Measurements from ENCODE around the gene CTIF.
"Not testable (repeated sequence)": the region's sequence is repeated elsewhere in the genome, so short reads cannot be mapped to it uniquely, and the experiment has no call there.

The CTIF gene

DNA sequence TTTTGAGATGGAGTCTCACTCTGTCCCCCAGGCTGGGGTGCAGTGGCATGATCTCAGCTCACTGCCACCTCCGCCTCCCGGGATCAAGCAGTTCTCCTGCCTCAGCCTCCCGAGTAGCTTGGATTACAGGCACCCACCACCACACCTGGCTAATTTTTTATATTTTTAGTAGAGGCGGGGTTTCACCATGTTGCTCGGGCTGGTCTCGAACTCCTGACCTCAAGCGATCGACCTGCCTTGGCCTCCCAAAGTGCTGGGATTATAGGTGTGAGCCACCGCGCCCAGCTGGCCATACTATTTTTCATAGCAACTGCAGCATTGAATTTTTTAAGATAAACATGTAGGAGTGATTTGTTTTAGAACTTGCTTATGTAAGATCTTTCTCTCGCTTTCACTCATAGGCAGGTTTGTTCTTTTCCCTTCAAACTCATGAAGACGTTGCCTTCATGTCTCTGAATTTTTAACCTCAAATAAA, 273.2 kb downstream of the CTIF start:
- DNase-seq, result not testable (repeated sequence)

DNA sequence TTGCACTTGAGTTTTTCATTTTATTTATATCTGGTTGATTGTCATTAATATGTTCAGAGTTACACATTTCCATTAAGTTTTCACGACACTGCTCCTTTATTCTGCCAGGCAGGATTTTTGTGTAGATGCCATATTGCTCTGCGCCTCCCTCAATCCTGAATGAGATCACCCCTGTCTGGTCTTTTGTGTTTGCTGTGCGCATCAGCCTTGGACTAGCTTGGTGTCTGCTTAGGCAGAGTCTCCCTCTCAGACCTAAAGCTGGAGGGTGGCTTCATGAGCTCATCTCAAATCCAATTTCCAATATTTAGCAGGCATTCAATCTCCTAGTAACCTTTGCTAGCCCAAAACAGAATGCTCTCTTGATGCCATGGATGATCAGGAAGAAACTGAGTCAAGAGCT, 274.5 kb downstream of the CTIF start:
- DNase-seq, result no peak

DNA sequence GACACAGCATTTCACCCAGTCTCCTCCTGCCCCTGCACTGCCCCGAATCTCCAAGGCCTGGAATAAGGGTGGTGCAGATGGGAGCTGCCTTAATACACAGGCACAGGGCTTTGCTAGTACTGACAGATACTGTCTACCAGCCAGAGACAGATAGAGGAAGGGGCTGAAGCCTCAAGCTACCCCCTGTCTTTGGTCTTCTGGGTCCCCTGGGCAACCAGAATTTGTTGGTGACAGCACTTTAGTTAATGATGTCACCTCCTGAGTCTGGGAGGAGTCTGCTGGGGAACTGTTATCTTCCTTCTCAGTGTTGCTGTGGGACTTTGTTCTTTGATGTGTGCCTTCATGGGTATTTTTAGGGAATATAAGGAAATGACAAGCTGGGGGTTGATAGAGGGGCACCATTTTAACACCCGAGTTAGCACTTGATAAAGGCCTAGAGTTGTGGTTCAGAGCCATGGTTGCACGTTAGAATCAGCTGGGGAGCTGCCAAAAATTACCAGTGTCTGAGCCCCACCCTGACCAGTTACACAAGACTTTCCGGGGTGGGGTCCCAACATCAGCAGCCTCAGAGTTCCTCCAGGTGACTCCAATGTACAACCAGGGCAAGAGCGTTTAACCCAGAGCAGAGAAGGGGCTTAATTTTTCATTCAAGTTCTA, 275.1 kb downstream of the CTIF start:
- no peak for DNase-seq

DNA sequence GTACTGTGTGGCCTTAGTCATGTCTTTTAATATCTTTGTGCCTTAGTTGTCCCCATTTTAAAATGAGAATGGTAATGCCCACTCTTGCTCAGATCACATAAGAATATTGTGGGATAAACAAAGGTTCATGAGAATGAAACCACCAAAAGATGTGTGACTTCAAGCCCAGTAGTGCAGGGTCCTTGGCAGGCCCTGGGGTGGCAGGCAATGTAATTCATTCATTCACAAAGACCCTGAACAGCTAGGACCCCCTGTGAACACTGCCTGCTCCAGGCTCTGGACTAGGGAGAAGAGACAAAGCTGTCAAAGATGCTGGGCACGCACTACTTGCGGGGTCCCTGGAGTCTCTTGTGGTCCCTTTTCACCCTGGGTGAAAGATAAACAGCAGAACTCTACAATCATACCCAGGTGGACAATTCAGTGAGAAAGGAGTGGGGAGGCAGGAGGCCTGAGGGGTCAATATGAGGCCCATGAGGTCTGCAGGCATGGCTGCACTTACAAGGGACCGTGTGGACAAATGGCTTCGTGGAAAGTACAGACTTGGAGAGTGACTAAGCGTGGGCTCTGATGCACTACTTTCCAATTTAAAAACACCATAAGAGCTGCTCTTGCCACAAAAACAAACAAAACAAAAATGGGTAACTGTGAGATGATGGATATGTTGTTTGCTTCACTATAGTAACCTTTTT, 275.8 kb downstream of the CTIF start:
- no peak for DNase-seq

DNA sequence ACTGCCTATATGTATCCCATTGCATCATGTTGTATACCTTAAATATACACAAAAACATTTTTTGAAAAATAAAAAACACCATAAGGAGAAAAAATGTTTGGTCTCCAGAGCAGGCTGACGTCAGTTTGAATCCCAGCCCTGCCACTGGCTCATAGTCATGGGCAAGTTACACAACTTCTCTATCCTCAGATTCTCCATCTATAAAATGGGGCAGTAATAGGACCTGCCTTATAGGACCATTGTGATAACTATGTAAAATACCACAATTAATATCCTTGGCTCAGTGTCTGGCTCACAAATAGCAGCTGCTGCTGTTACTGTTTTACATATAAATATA, 276.3 kb downstream of the CTIF start:
- DNase-seq, result no peak

DNA sequence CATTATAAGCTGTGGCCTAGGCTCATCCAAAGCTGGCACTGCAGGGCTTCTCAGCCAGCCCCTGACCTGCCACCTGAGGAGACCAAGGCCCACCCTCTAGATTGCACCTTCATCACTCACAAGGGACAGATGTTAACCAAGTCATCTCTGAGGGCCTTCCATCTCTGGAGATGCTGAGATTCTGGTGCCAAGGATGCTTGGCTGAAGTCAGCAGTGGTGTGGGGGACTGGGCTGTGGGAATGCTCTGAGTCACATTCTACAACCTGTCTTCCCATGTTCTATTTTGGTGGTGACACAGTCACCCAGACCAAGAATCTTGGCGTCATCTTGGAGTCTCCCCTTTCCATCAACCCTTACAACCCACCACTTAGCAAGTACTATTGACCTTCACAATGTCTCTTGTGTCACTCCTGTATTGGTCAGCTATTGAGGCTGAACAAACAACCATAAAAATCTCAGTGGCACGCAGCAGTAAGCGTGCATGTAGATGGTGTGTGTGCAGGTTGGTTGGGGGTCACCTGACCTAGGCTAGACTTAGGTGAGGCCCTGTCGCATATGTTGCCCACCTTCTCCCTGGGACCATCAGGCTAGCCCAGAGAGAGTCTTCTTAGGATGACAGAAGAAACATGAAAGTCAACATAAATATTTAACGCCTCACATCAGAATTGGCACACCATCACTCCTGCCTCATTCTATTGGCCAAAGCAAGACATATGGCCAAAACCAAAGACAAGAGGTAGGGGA, 276.9 kb downstream of the CTIF start:
- DNase-seq, result no peak

DNA sequence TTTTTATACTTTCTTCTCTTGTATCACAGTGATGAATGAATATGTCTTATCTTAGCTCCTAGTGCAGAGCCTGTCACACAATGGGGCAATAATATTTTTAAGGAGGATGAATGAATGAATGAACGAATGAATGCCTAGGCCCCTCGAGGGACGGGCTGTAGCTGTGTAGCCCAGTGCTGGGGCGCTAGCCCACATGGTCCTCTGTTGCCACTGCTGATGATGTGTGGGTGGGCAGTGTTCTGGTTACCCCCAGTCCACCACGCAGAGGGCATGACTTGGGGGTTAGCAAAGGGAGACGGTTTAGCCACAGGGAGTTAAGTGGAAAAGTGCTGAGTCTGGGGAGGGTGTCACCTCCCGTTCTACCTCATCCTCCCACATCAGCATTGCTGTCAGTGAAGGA, 277.7 kb downstream of the CTIF start:
- no peak for DNase-seq

DNA sequence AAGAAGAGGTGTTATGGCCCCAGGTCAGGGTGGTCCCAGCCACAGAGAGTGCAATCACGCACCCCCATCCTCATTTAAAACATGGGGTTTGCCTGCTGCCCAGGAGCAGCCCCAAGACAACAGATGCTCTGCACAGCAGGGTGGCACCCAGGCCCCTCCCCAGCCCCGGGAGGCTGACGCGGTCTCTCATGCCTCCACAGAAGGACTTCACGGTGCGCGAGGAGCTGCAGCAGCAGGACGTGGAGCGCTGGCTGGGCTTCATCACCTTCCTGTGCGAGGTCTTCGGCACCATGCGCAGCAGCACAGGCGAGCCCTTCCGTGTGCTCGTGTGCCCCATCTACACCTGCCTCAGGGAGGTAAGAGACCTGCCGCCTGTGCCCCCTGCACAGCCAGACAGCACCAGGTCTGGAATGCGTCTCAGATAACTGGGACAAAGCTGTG, 278.2 kb downstream of the CTIF start:
- DNase-seq, result no peak

DNA sequence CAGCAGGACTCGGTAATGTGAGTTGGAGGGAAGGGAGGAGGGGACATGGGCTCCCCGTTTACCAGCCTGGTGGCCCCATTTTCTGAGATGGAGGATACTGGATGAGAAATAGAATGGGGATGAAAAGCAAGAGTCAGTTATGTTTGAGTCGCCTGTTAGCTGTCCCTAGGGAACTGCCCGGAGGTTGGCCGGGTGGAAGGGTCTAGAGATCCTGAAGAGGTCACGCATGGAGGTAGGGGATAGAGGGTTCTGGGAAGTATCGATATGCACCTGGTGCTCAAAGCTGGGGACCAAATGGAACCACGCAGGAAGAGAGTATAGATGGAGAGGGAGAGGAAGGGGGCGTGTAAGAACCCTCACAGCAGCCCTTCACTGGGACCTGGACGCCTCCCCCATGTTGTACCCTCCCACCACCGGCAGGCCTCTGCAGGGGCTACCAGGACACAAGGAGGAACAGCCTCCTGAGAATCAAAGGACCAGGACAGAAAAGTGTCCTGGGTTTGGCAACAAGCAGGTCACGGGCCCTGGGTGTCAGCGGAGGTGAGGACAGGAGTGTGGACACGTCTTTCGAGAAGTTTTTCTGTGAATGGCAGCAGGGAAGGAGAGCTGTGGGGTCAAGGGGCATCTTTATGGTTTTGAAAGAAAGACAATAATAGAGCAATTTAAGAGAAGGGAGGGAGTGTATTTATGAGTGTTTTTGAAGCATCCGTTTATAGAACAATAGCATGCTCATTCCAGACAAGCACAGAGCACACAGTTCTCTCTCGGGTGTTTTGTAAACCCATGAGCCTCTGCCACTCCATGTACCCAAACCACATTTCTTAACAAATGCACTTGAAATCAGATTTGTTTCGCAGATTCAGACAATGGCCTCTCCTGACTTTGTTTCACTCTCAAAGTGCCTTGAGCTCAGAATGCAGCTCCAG, 279.8 kb downstream of the CTIF start:
- DNase-seq, result no peak

DNA sequence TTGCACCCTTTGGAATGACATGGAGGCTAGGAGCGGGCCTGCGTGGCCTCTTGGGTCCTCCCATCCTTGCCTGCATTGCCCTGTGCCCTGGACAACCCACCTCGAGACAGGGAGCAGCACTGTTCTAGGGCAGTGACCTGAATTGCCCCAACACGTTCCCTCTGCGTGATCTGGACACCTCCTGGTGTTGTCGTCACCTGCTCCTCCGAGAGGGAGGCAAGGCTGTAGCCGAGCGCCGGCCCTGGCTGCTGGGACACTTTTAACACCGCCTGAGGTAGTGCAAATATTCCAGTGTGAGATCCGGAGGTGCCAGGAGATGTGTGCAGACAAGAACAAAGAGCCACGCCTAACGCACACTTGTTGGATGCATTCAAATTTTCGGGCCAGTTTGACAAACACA, 280.4 kb downstream of the CTIF start:
- DNase-seq, result no peak

DNA sequence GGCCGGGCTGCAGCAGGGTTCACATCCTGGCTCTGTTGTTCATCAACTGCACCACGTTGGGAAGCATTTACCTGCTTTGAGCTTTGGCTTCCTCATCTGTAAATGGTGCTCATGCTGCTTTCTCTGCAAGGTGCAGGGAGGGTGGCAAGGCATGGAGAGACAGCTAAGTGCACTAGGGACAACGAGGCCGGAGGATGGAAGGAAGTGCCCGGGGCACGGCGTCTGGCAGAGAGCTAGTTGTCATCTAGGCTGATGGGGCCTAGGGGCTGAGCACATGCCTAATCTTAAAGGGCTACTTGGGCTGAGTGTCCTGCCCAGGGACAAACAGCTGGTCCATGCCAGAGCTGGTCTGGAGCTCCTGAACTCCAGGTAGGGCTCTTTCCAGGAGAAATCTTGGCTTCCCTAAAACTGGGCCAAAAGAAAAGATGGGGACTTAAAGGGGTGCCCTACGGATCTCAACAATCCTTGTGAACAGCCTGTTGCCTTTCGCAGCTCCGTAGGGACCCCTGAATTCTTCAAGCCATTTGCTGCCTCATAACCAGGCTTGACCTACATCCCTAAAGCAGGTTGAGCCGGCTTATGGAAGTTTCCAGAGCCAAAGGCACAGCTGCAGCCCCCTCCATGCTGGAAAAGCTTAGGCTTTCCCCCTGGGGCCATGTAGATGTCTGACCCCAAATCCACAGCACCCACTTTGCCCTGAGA, 281.1 kb downstream of the CTIF start:
- no peak for DNase-seq

DNA sequence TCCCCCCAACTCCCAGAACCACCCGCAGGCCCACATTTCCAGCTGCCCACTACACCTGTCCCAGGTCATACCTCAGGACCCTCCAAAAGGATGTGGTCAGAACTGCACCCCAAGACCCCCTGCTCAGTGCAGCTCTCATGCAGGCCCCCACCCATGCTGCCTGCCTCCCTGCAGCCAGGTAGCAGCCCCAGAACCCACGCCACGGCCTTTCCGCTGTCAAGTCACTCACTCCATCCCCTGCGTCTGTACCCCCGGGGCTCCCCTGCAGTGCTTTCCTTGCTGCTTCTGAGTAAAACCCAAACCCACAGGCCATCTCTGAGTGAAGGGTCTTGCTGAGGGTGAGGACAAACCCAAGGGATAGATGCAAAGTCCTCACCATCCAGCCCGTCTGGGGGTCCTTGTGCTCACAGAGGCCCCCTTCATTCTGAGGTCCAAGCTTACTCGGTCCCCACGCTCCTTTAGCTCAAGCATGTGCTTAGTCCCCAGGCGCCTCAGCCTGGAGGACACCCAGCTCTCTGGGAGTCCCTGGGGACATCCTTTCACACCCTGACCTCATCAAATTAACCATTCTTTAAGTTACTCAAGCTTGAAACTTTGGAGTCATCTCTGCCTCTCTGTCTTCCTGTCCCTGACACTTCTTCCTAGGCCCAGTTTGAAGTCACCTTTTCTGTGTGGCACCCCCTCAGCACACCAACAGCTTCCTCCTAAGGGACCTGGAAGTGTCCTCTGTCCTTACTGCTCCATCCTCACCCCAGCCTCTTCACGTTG, 281.8 kb downstream of the CTIF start:
- no peak for DNase-seq

DNA sequence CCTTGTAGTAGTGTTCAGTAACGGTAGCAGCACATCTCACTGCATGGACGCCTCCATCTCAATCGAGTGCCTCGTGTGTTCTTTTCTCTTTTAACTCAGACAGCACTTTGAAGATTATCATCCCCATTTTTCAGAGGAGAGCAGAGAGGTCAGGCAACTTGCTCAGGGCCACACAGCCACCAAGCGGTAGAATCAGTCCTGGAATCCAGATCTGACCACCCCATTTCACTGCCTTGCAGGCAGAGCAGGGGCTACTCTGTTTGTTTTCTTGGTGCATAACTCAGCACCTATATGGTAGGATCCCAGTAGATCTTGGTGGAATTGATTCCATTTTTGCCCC, 282.4 kb downstream of the CTIF start:
- DNase-seq, result no peak

DNA sequence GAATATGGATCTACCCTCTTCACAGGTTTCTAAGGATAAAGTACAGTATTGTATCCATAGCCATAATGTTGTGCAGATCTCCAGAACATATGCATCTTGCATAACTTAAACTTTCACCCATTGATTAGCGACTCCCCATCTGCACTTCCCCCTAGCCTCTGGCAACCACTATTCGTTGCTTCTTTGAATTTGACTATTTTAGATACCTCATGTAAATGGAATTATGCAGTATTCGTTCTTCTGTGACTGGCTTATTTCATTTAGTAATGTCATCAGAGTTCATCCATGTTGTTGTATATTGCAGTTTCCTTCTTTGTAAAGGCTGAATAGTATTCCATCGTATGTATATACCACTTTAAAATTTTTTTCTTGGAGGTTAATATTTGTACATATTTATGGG, 283.0 kb downstream of the CTIF start:
- DNase-seq, result no peak

DNA sequence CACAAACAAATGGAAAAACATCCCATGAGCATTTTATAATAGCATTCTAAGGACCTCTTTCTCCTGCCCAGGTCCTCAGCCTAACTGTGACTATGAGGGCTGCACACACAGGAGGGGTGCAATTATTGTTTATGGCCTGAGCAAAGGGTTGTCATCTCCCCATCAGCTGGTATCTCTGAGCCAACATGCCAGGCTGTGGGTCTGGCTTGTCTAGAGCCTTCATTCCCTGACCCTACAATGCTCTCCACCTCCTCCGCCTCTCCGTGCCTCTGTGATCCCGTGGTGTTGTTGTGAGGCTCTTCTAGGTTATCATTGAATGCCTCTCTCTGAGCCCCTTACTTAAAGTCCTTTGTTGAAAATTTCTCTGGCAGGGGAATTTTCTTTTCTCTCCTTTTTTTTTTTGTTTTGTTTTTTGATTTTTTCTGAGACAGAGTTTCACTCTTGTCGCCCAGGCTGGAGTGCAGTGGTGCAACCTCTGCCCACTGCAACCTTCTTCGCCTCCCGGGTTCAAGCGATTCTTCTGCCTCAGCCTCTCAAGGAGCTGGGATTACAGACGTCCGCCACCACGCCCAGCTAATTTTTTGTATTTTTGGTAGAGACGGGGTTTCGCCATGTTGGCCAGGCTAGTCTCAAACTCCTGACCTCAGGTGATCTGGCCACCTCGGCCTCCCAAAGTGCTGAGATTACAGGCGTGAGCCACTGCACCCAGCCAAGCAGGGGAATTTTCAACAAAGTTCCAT, 285.6 kb downstream of the CTIF start:
- no peak for DNase-seq

DNA sequence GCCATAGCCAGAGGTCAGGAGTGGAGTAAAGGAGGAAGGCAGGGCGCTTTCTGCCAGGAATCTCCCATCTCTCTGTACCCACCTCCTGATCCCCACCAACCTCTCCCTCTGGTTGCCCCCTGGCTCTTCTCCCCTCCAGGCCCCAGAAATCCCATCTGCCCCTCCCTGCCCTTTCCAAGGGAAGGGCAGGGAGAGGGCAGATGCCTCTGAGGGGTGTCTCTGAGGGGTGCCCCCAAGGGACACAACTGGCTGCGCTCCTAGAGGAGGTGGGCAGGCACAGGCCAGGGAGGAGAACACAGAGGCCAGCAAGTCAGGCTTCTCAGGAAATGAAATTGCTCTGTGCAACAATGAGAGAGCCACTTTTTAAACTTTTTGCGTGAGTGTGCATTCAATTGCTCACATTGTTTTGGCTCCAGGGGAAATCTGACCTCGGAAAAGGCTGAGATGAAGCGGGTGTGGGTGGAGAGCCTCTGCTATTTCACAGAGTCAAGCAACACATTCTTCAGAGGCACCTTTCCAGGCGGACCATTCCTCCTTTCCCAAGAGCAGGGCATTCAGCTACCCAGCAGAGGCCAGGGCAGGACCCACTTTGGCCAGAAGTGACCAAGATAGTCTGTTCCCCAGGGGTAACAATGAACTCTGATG, 286.4 kb downstream of the CTIF start:
- DNase-seq, result no peak

DNA sequence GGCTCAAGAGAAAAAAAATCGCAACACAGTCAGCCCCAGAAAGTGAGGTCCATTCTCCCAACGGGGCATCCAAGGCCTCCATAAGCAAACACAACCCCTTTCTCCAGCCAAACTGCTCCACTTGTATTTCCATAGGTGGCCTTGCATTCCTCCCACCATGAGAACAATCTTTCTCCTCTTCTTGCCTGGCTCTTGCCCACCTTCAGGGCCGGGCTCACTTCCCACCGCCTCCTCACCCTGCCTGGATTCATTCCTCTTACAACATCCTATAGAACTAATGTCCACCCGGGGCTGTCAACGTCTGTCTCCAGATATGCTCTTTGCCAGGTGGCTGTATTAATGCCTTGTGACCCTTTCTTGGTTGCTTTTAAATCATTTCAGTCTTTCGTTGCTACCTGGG, 287.4 kb downstream of the CTIF start:
- DNase-seq, result no peak

DNA sequence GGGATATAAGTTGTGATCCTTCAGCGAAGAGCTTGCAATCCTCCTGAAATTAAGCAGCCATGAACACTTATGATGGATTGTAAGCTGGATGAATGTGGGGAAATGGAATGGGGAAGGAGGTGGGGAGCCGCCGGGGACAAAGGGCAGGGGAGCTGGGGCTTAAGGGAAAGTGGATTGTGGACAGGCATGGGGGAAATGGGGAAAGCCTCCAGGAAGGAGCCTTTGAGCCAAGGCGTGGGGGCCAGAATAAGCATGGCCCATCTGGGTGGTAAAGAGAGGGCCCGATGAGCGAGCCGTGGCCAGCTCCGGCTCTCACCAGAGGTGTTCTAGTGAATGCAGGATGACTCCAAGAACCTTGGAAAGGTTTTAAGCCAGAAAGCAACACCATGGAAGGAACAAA, 288.0 kb downstream of the CTIF start:
- no peak for DNase-seq

DNA sequence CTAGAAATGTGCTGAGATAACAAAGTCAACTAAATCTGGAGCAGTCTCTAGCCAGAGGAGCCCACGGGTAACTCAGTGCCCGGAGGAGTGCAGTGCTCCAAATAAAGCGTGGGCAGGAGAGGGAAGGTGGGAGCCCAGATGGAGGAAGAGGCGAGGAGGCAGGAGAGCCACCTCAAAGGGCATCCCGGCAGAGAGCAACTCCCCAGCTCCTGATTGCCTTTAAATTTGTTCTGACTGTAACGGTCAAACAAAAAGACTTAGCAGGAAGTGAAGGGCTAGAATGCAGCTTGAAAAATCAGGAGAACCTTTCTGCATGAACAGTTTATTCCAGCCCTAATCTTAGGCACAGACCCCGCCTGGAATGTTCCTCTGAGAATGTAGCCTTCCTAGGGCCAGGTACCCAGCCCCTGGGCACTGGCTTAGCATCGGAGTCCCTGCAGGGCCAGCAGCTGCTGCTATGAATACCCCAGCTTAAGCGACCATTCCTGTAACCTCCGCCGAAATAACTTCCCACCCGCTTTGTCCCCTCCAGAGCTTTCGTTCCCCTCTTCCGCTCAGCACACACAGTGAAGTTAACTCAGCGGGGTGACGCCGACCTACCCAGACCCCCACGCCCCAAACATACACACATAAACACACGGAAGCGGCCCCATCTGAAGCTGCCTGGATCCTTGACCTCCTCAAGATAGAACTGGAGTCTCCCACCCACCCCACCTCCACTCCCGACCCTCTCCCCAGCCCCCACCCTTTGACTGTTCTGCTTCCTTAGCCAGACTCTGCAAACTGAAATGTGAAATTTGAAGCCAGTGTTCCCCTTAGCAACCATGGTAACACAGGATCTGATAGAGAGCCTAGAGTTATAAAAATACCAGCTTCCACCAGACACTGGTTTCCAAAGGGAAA, 288.7 kb downstream of the CTIF start:
- DNase-seq, result no peak

DNA sequence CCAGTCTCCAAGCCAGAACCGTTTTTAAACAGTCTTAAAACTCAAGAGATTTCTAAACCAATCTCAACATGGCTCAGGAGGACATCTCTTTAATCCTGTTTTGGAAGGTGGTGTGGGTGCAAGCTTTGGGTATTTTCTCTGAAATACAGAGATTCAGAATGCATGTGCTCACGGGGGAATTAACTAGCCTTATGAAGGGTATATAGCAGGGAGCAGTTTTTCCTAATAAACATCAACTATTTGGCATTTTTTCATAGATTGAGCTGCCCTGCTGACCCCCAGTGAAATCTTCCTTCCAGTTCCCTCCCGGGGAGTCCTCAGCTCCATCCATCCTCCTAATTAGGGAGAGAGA, 289.3 kb downstream of the CTIF start:
- DNase-seq, result no peak

Data from HCEC 1CT (cell line).